PFSK-1 (cell line): ENCODE data around the gene ARHGAP21.

Experiments
- POLR2AphosphoS5 ChIP-seq: IDR thresholded peaks from 2 replicates; pipeline ENCODE4 v1.6.1; 2012; ENCODE audit warnings: low read depth, mild to moderate bottlenecking, control low read depth, low read length, moderate library complexity
- REST ChIP-seq, 2 experiments: IDR thresholded peaks; 2 replicates each; pipeline versions ENCODE4 v1.6.1 to v1.8.0; 2011 to 2012; ENCODE audit warnings: low read depth in 2 of 2, low read length in 2 of 2, control low read depth in 1 of 2, inconsistent platforms in 1 of 2, mild to moderate bottlenecking in 1 of 2, moderate library complexity in 1 of 2; ENCODE audit not compliant: insufficient read depth in 1 of 2
- TAF1 ChIP-seq: IDR thresholded peaks from 2 replicates; pipeline ENCODE4 v1.6.1; 2012; ENCODE audit warnings: low read length, control low read depth, borderline replicate concordance; ENCODE audit not compliant: insufficient read depth

- TF ChIP-seq TAF1 (no peak), POLR2AphosphoS5 (no peak), REST (IDR thresholded peaks at IDR 0.05; ENCODE audit: insufficient read depth in 1 of 2, low read depth in 2 of 2, low read length in 2 of 2) (no peak)
Observed at GRCh38 chr10:24556750-24557742, 166.6 kb downstream of the ARHGAP21 start.
